Trophoblast cell (in vitro differentiated cells and primary cell): ENCODE data around the gene KIAA1549.

Source experiments
- DNase-seq, 2 donors: peaks; one replicate each; pipeline ENCODE4 v3.0.0-alpha.2; 2016
- H2AFZ ChIP-seq: 2 replicates; pipeline ENCODE4 v1.6.1; 2013; ENCODE audit warnings: low read length, moderate library complexity, mild to moderate bottlenecking; ENCODE audit not compliant: insufficient read depth, poor library complexity
- H2AK5ac ChIP-seq: 2 replicates; pipeline ENCODE4 v1.6.1; 2013; ENCODE audit warnings: mild to moderate bottlenecking, low read length
- H2BK120ac ChIP-seq: 2 replicates; pipeline ENCODE4 v1.6.1; 2013; ENCODE audit warnings: low read length, mild to moderate bottlenecking, moderate library complexity; ENCODE audit not compliant: insufficient read depth, poor library complexity
- H2BK12ac ChIP-seq: 2 replicates; pipeline ENCODE4 v1.6.1; 2013; ENCODE audit warnings: mild to moderate bottlenecking, low read length, moderate library complexity
- H2BK5ac ChIP-seq: 2 replicates; pipeline ENCODE4 v1.6.1; 2013; ENCODE audit warnings: low read length, low read depth, moderate library complexity, mild to moderate bottlenecking; ENCODE audit not compliant: poor library complexity
- H3K14ac ChIP-seq: 2 replicates; pipeline ENCODE4 v1.6.1; 2013; ENCODE audit warnings: mild to moderate bottlenecking, low read length
- H3K18ac ChIP-seq: 2 replicates; pipeline ENCODE4 v1.6.1; 2013; ENCODE audit warnings: mild to moderate bottlenecking, low read length
- H3K23ac ChIP-seq: 2 replicates; pipeline ENCODE4 v1.6.1; 2013; ENCODE audit warnings: low read length
- H3K27ac ChIP-seq: 2 replicates; pipeline ENCODE4 v1.5.1; 2013; ENCODE audit warnings: low read depth, mild to moderate bottlenecking, inconsistent platforms, low read length, moderate library complexity
- H3K27me3 ChIP-seq: 2 replicates; pipeline ENCODE4 v1.6.1; 2013; ENCODE audit warnings: inconsistent platforms, mild to moderate bottlenecking, low read length, moderate library complexity; ENCODE audit not compliant: insufficient read depth
- H3K36me3 ChIP-seq, 2 experiments: 1 replicate in 1 of 2; 2 replicates in 1 of 2; pipeline ENCODE4 v1.6.1; 2013; ENCODE audit warnings: low read length in 2 of 2, mild to moderate bottlenecking in 2 of 2, moderate library complexity in 1 of 2; ENCODE audit not compliant: insufficient read depth in 2 of 2, control insufficient read depth in 1 of 2
- H3K4ac ChIP-seq: 2 replicates; pipeline ENCODE4 v1.6.1; 2013; ENCODE audit warnings: low read depth, mild to moderate bottlenecking, low read length, moderate library complexity
- H3K4me1 ChIP-seq, 2 experiments: 1 replicate in 1 of 2; 2 replicates in 1 of 2; pipeline ENCODE4 v1.6.1; 2013; ENCODE audit warnings: low read length in 2 of 2, mild to moderate bottlenecking in 2 of 2, moderate library complexity in 1 of 2; ENCODE audit not compliant: insufficient read depth in 2 of 2, control insufficient read depth in 1 of 2
- H3K4me2 ChIP-seq: 2 replicates; pipeline ENCODE4 v1.6.1; 2013; ENCODE audit warnings: inconsistent platforms, mild to moderate bottlenecking, low read length, moderate library complexity
- H3K4me3 ChIP-seq: 2 replicates; pipeline ENCODE4 v1.5.1; 2013; ENCODE audit warnings: mild to moderate bottlenecking, low read depth, low read length, inconsistent platforms
- H3K79me1 ChIP-seq: one replicate; pipeline ENCODE4 v1.6.1; 2013; ENCODE audit warnings: low read length
- H3K79me2 ChIP-seq: 2 replicates; pipeline ENCODE4 v1.6.1; 2013; ENCODE audit warnings: low read length, mild to moderate bottlenecking; ENCODE audit not compliant: control insufficient read depth, insufficient read depth, poor library complexity
- H3K9ac ChIP-seq: 2 replicates; pipeline ENCODE4 v1.6.1; 2013; ENCODE audit warnings: mild to moderate bottlenecking, low read length
- H3K9me3 ChIP-seq: 2 replicates; pipeline ENCODE4 v1.6.1; 2013; ENCODE audit warnings: low read depth, mild to moderate bottlenecking, control low read depth, inconsistent platforms, low read length; ENCODE audit not compliant: insufficient read depth
- H4K12ac ChIP-seq: 2 replicates; pipeline ENCODE4 v1.6.1; 2013; ENCODE audit warnings: low read depth, mild to moderate bottlenecking, low read length, moderate library complexity
- H4K8ac ChIP-seq: 2 replicates; pipeline ENCODE4 v1.6.1; 2013; ENCODE audit warnings: low read depth, mild to moderate bottlenecking, low read length, moderate library complexity
- H4K91ac ChIP-seq: one replicate; pipeline ENCODE4 v1.6.1; 2013; ENCODE audit warnings: low read depth, mild to moderate bottlenecking, low read length, moderate library complexity
- WGBS: extraction: QIAGEN DNeasy Blood & Tissue Kit; methylation state at CpG from one replicate; pipeline ENCODE4 v1.1.7; 2013; ENCODE audit warnings: missing lambda C conversion rate; ENCODE audit not compliant: insufficient read length, insufficient coverage; ENCODE audit errors: extremely low coverage; 5-methylcytosine and 5-hydroxymethylcytosine counted together

Gene KIAA1549

GRCh38 chr7:138875794-138876193, 105.4 kb downstream of the KIAA1549 start:
- H4K12ac ChIP-seq, result no peak overlapping the region
- H3K18ac ChIP-seq, result no peak overlapping the region
- H3K9me3 ChIP-seq, result no peaks in the 10 kb centered on the region
- no peak overlapping the region for H3K27ac ChIP-seq
- WGBS, result no CpG with 5 or more reads among the region's 9 CpGs
- no peaks in the 10 kb centered on the region for H3K79me2 ChIP-seq
- H3K36me3 ChIP-seq, result peaks cover 12 to 26% of the 10 kb centered on the region in 2 experiments
- no peak overlapping the region for H2BK120ac ChIP-seq
- H3K14ac ChIP-seq, result no peak overlapping the region
- H4K8ac ChIP-seq, result no peak overlapping the region
- H3K4me2 ChIP-seq, result no peak overlapping the region
- H3K4me3 ChIP-seq, result no peak overlapping the region
- no peak overlapping the region for H2AFZ ChIP-seq
- H3K4ac ChIP-seq, result no peak overlapping the region
- no peak overlapping the region for H3K23ac ChIP-seq
- no peak overlapping the region for H2AK5ac ChIP-seq
- H3K79me1 ChIP-seq, result no peaks in the 10 kb centered on the region
- H3K4me1 ChIP-seq, result no peaks in the 10 kb centered on the region
- no peak overlapping the region for H4K91ac ChIP-seq
- DNase-seq, result peak; percentile 87 to 93
- H3K9ac ChIP-seq, result no peak overlapping the region
- H2BK12ac ChIP-seq, result no peak overlapping the region
- no peaks in the 10 kb centered on the region for H3K27me3 ChIP-seq
- no peak overlapping the region for H2BK5ac ChIP-seq

- no peak overlapping the region for H2AK5ac ChIP-seq
- H4K91ac ChIP-seq, result no peak overlapping the region
Measured at GRCh38 chr7:138873220-138873892, 107.8 kb downstream of the KIAA1549 start.

GRCh38 chr7:138872576-138872975, 108.6 kb downstream of the KIAA1549 start:
- Histone ChIP-seq H3K27me3 (no peaks in the 10 kb centered on the region), H3K4me1 (no peaks in the 10 kb centered on the region), H2AFZ (no peak overlapping the region), H3K79me2 (no peaks in the 10 kb centered on the region), H3K9me3 (no peaks in the 10 kb centered on the region), H3K27ac (no peak overlapping the region), H3K79me1 (no peaks in the 10 kb centered on the region), H3K4me2 (no peak overlapping the region), H2BK5ac (no peak overlapping the region), H3K4ac (no peak overlapping the region), H3K9ac (no peak overlapping the region), H2BK12ac (no peak overlapping the region), H4K91ac (no peak overlapping the region), H3K18ac (no peak overlapping the region), H3K36me3 (peaks cover 31 to 34% of the 10 kb centered on the region in 2 experiments), H4K8ac (no peak overlapping the region), H4K12ac (no peak overlapping the region), H2BK120ac (no peak overlapping the region), H3K14ac (no peak overlapping the region), H3K4me3 (no peak overlapping the region), H3K23ac (no peak overlapping the region), H2AK5ac (no peak overlapping the region)
- peak; percentile 81 to 85 for DNase-seq
- no CpG with 5 or more reads among the region's 4 CpGs for WGBS

More at GRCh38 chr7:138873220-138873892, 107.8 kb downstream of the KIAA1549 start:
- no peaks in the 10 kb centered on the region for H3K79me1 ChIP-seq
- no peak overlapping the region for H2BK12ac ChIP-seq
- no peak overlapping the region for H3K4ac ChIP-seq
- H3K9ac ChIP-seq, result no peak overlapping the region
- no peak overlapping the region for H4K12ac ChIP-seq
- DNase-seq, result no peak
- H3K4me1 ChIP-seq, result no peaks in the 10 kb centered on the region
- WGBS, result no CpG with 5 or more reads among the region's 5 CpGs
- no peak overlapping the region for H2BK5ac ChIP-seq
- no peak overlapping the region for H2BK120ac ChIP-seq
- no peaks in the 10 kb centered on the region for H3K9me3 ChIP-seq
- H3K36me3 ChIP-seq, result peaks cover 27 to 33% of the 10 kb centered on the region in 2 experiments
- no peak overlapping the region for H2AFZ ChIP-seq
- H3K79me2 ChIP-seq, result no peaks in the 10 kb centered on the region
- no peak overlapping the region for H3K14ac ChIP-seq
- no peak overlapping the region for H3K4me3 ChIP-seq
- H3K4me2 ChIP-seq, result no peak overlapping the region
- H4K8ac ChIP-seq, result no peak overlapping the region
- no peak overlapping the region for H3K18ac ChIP-seq
- no peaks in the 10 kb centered on the region for H3K27me3 ChIP-seq
- no peak overlapping the region for H3K23ac ChIP-seq
- H3K27ac ChIP-seq, result no peak overlapping the region

- WGBS, result no CpG with 5 or more reads among the region's 5 CpGs
- no peak overlapping the region for H3K9ac ChIP-seq
- no peak overlapping the region for H3K4ac ChIP-seq
- peaks cover 32 to 37% of the 10 kb centered on the region in 2 experiments for H3K36me3 ChIP-seq
- DNase-seq, result no peak
- H3K27ac ChIP-seq, result no peak overlapping the region
- no peak overlapping the region for H2AK5ac ChIP-seq
- no peak overlapping the region for H4K8ac ChIP-seq
- no peak overlapping the region for H2BK12ac ChIP-seq
- no peak overlapping the region for H2AFZ ChIP-seq
- no peak overlapping the region for H3K14ac ChIP-seq
- no peaks in the 10 kb centered on the region for H3K9me3 ChIP-seq
- H2BK120ac ChIP-seq, result no peak overlapping the region
- H3K27me3 ChIP-seq, result no peaks in the 10 kb centered on the region
- no peak overlapping the region for H3K18ac ChIP-seq
- no peak overlapping the region for H3K4me3 ChIP-seq
- H3K79me2 ChIP-seq, result no peaks in the 10 kb centered on the region
- H3K79me1 ChIP-seq, result no peaks in the 10 kb centered on the region
- no peak overlapping the region for H3K4me2 ChIP-seq
- H4K12ac ChIP-seq, result no peak overlapping the region
- no peak overlapping the region for H4K91ac ChIP-seq
- no peaks in the 10 kb centered on the region for H3K4me1 ChIP-seq
- no peak overlapping the region for H3K23ac ChIP-seq
- no peak overlapping the region for H2BK5ac ChIP-seq
Measured at GRCh38 chr7:138871814-138872090, 109.4 kb downstream of the KIAA1549 start.
